ENCODE results near the gene TP53I11.

TP53I11 gene

GRCh38 chr11:44978274-44978960 is 27.7 kb upstream of the TP53I11 start:
- no peak for DNase-seq

DNA sequence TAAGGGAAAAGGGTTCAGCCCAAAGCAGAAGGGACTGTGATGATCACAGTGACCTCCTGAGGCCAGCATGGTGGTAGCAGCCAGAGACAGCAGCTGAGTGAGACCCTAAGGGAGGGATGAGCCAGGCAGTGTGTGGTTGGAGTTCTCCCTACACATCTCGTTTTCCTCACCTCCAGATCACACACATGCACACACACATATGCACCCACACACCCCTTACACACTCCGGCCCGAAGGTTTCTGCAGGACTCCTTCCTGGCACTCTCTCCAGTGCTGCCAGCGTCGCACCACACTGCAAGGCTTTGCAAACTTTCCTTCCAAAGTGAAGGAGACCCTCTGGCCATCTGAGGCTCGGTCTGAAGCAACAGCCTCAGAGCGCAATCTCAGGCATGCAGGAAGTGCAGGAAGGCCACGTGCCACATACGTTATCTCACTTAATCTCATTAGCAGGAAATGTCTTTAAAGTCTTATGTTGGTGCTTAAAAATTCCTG is 26.9 kb upstream of the TP53I11 start:
- no peak for DNase-seq

DNA sequence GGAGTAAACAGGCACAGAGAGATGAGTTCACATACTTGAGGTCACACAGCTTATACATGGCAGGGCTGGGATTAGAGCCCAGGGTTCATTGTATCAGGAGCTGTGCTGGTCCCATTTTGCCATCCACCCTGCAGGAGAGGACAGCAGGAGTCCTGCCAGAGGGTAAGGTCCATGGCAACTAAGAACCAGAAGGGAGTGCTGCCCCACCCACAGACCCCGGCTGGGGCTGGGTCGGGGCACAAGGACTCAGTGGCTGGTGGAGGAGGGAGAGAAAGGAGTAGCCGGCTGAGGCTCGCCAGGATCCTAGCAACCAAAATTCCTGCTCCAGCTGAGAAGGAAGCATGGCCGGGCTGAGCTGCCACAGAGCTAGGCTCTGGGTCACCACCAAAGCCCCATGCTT is 25.9 kb upstream of the TP53I11 start:
- DNase-seq, result no peak

DNA sequence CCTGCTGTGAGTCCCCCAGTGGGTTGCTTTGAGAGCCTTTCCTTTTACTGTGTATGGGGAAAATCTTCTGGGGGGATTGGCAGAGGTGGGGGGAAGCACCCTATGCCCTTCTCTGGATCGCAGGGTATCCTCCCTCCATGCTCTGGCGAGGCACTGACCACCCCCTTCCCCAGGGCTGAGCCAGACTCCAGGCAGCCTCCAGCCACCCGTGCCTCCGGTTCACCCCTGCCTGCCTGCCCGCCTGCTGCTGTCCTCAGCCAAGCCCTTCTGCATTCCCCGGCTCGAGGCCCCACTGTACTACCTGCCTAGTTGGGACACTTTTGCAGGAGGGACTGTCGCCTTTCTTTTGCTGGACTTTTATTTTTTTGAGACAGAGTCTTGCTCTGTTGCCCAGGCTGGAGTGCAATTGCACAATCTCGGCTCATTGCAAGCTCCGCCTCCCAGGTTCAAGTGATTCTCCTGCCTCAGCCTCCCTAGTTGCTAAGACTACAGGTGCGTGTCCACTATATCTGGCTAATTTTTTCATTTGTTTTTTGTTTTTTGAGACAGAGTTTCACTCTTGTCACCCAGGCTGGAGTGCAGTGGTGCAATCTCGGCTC is 23.8 kb upstream of the TP53I11 start:
- DNase-seq, result no peak

- DNase-seq, result no peak
Observed at GRCh38 chr11:44973632-44974401, 23.1 kb upstream of the TP53I11 start.

DNA sequence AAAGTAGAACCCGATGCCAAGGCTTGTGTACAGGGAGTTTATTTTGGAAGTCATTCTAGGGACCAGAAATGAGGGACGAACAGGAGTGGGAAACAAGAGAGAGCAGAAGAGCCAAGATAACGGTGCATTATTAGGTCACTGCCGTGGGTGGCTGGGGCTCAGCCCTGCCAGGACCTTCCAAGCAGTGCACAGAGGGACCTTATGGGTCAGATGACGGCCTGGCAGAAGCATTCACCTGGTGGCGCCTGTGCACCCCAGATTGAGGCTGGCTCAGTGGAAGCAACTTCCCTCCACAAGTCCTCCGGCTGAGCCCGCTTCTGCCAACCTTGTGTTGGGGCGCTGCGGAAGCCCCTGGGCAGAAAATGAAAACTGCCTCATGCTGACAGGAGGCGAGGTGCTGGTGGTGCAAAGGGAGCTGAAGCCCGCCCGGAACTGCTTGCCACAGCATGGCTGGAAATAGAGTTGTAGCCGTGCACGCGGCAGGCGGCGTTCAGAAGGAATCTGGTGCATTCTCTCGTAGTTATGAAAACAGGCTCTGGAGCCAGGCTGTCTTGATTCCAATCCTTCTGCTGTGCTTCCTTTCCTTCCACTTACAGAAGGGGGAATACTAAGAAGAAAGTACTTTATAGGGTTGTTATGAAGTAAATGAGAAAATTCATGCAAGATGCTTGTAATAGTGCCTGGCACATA is 22.2 kb upstream of the TP53I11 start:
- DNase-seq, result no peak

- DNase-seq, result no peak
Observed at GRCh38 chr11:44971185-44971584, 20.5 kb upstream of the TP53I11 start.

DNA sequence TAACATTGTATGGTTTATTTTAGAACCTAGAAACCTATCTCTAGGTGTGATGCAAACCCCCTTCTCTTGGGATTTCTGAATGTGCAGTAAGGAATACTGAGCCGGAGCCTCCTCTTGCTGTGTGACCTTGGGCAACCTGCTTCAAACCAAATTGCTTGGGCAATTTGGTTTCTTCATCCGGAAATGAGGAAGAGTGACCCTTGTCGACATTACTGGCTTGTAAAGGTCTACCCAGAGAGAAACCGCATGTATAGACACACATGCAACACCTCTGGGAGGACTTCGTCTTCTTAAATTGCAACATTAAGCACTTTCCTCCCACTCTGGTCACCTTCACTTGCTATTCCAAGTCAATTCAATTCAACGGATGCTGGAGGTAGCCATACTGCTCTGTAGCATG is 19.6 kb upstream of the TP53I11 start:
- no peak for DNase-seq

DNA sequence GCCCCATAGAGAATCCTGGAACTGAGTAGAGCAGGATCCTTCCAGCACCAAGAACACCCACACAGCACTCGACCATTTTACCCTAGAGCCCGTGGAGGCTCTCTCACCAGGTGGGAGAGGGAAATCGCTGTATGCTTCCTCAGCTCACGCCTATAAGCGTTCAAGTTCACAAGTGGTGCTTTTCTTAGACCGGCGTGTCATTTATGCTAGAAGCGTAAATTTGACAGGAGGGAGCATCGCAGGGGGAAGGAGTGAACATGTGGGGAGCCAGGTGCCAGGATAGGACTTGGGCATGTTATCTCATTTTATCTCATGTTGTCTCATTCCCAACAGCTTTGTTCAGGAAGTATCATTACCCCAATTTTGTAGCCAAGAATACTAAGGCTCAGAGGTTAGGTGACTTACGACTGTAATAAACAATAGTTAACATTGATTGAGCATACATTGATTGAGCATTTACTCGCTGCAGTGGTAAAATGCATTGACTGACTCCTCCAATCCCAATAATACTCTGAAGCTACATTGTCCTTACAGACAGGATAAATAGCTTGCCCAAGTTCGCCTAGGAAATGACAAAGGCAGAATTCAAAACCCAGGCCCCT is 19.1 kb upstream of the TP53I11 start:
- DNase-seq, result no peak

- no peak for DNase-seq
Observed at GRCh38 chr11:44968510-44968909, 17.8 kb upstream of the TP53I11 start.

DNA sequence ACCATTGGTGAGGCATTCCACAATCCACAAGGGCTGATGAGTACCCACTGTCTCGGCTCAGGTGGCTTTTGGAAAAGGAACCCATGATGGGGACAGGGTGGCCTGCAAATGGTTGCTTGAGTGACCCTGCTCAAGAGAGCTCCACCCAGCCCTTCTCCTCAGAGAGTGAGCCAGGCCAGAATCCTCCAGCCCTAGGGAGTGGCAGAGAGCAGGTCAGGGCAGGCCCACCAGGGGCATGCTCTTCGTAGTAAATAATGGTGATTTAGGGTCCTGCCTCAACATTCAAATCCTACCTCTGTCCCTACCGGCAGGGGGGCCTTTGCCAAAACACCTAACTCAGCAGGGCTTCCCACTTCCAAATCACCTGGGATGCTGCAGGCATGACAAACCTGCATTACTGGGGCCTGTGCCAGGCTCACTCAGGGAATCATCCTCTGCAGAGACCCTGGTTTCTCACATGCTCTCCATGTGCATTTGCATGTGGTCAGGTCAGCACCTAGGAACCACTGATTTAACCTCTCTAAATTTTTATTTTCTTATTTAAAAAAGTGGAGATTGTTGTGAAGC is 17.3 kb upstream of the TP53I11 start:
- no peak for DNase-seq

DNA sequence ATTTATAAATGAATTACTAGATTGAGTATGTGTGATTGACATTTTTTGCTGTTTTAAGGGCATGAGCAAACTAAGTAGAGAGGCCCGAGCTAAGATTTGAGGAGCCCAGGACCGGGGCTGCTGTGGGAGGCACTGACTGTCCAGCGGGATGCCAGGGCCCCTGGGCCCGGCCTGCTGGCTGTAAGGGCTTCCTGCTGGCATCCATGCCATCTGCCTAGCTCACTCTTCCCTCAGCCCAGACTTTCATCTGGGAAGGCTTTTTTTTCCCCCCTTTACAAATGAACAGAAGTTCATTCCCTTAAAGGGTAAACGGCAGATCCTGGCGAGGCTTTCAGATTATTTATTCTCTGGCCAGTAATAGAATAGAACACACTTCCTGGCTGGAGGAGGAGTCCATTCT is 16.0 kb upstream of the TP53I11 start:
- DNase-seq, result no peak

GRCh38 chr11:44964526-44965209 is 14.0 kb upstream of the TP53I11 start:
- DNase-seq, result no peak

GRCh38 chr11:44963948-44964347 is 13.3 kb upstream of the TP53I11 start:
- DNase-seq, result no peak

DNA sequence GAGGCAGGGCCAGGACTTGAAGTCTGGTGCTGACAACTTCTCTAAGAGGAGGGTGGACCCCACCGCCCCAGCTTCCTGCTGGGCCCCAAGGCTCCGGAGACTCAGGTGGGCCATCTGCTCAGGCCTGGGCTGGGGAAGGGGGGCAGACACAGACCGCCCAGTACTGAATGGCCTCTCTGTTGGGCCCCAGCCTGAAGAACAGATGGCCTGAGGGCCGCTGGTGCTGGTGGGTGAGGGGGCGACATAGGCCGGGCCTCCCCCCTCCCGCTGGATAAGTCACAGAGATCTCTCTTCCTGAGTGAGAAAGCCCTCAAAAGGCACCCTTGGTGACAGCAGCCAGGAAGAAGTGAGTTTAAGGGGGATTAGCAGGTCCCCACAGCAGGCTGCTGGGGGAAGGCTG is 12.5 kb upstream of the TP53I11 start:
- no peak for DNase-seq

GRCh38 chr11:44962464-44962863 is 11.8 kb upstream of the TP53I11 start:
- no peak for DNase-seq

- no peak for DNase-seq
Observed at GRCh38 chr11:44960200-44960845, 9.6 kb upstream of the TP53I11 start.

DNA sequence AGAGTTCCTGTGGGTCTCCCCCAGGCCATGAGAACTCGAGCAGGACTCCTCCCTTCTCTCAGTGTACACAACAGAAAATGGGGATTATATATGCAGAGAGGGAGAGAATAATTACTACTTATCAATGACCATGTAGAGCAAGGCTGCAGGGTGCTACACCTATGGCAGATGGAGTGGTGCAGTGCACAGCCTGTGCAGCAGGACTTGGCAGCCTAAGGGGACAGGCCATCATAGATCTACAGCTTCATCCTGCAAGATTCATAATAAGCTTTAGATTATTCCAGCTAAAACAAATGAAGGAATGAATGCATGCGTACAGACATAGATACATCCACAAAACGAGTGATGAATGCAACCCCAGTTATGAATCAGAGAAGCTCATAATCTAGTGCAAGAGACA is 8.4 kb upstream of the TP53I11 start:
- DNase-seq, result no peak

GRCh38 chr11:44957776-44958564 is 7.3 kb upstream of the TP53I11 start:
- DNase-seq, result no peak

DNA sequence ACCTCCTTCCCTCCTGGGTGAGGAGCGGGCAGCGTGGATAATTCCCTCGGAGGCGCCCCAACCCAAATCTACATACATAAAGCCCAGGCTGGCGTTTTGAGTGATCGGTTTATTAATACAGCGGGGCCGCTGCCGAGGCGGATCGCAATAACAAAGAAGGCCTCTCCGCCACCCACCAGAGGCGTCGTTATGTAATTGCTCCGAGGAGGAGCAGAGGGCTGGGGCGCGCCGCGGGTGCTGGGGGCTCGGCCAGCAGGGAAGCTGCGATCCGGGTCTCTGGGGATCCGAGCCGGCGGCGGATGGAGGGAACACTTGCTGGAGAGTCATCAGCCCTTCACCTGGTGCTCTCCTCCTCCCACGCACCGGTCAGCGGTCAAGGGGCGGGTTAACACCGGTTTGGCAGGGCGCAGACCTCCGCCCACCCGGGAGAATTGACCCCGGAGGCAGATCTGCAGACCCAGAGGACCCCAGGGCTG is 6.4 kb upstream of the TP53I11 start:
- no peak for DNase-seq

All from activated CD4-positive, alpha-beta T cell treated with anti-CD3 and anti-CD28 coated beads for 48 hours (primary cell).